H9 (cell line): ENCODE data around the gene PERM1. TPM values are rescaled to one million over a fixed set of nuclear protein-coding genes. Genes with fewer than 3 reads are reported as not detected.

Experiments used
- DNase-seq: peaks from one replicate; pipeline ENCODE4 v3.0.0-alpha.2; 2017
- H2AFZ ChIP-seq: one replicate; pipeline ENCODE4 v1.6.1; 2013; ENCODE audit warnings: mild to moderate bottlenecking, low read length, control low read depth, moderate library complexity
- H2AK5ac ChIP-seq: 2 replicates; pipeline ENCODE4 v1.6.1; 2013; ENCODE audit warnings: low read length, control low read depth, mixed read lengths; ENCODE audit not compliant: insufficient read length
- H2BK120ac ChIP-seq: one replicate; pipeline ENCODE4 v1.6.1; 2013; ENCODE audit warnings: low read depth, mild to moderate bottlenecking, low read length, control low read depth, inconsistent platforms; ENCODE audit not compliant: poor library complexity, severe bottlenecking
- H2BK12ac ChIP-seq: 2 replicates; pipeline ENCODE4 v1.6.1; 2013; ENCODE audit warnings: low read length, control low read depth, mixed read lengths, low read depth; ENCODE audit not compliant: insufficient read length
- H2BK15ac ChIP-seq: 2 replicates; pipeline ENCODE4 v1.6.1; 2013; ENCODE audit warnings: low read depth, low read length, control low read depth
- H2BK20ac ChIP-seq: one replicate; pipeline ENCODE4 v1.6.1; 2013; ENCODE audit warnings: low read depth, mild to moderate bottlenecking, low read length, control low read depth, inconsistent platforms; ENCODE audit not compliant: poor library complexity, severe bottlenecking
- H2BK5ac ChIP-seq: 2 replicates; pipeline ENCODE4 v1.6.1; 2013; ENCODE audit warnings: low read length, control low read depth, mixed read lengths; ENCODE audit not compliant: insufficient read length
- H3K14ac ChIP-seq: 2 replicates; pipeline ENCODE4 v1.6.1; 2013; ENCODE audit warnings: low read length, control low read depth; ENCODE audit not compliant: insufficient read depth
- H3K18ac ChIP-seq: 2 replicates; pipeline ENCODE4 v1.6.1; 2013; ENCODE audit warnings: low read depth, mild to moderate bottlenecking, mixed read lengths, low read length, control low read depth; ENCODE audit not compliant: insufficient read length
- H3K23ac ChIP-seq: 2 replicates; pipeline ENCODE4 v1.6.1; 2013; ENCODE audit warnings: low read length, control low read depth, mixed read lengths, low read depth; ENCODE audit not compliant: insufficient read length
- H3K23me2 ChIP-seq: 2 replicates; pipeline ENCODE4 v1.6.1; 2013; ENCODE audit warnings: low read depth, mild to moderate bottlenecking, mixed read lengths, low read length, control low read depth; ENCODE audit not compliant: insufficient read length, poor library complexity, severe bottlenecking
- H3K27ac ChIP-seq: 2 replicates; pipeline ENCODE4 v1.5.1; 2013; ENCODE audit warnings: low read length, control low read depth, mixed read lengths, low read depth; ENCODE audit not compliant: insufficient read length
- H3K27me3 ChIP-seq: 2 replicates; pipeline ENCODE4 v1.6.1; 2013; ENCODE audit warnings: low read length, control low read depth, inconsistent platforms; ENCODE audit not compliant: insufficient read depth
- H3K4ac ChIP-seq: 2 replicates; pipeline ENCODE4 v1.6.1; 2013; ENCODE audit warnings: low read depth, mild to moderate bottlenecking, control low read depth, inconsistent platforms, low read length, moderate library complexity
- H3K4me1 ChIP-seq: 2 replicates; pipeline ENCODE4 v1.6.1; 2013; ENCODE audit warnings: low read length, control low read depth, inconsistent platforms; ENCODE audit not compliant: insufficient read depth
- H3K4me2 ChIP-seq: 2 replicates; pipeline ENCODE4 v1.6.1; 2013; ENCODE audit warnings: low read length, control low read depth, mixed read lengths; ENCODE audit not compliant: insufficient read length, insufficient read depth
- H3K56ac ChIP-seq: 2 replicates; pipeline ENCODE4 v1.6.1; 2013; ENCODE audit warnings: low read depth, mild to moderate bottlenecking, mixed read lengths, low read length, control low read depth; ENCODE audit not compliant: insufficient read length
- H3K79me1 ChIP-seq: 2 replicates; pipeline ENCODE4 v1.6.1; 2013; ENCODE audit warnings: low read depth, mild to moderate bottlenecking, moderate library complexity, low read length, control low read depth, inconsistent platforms; ENCODE audit not compliant: insufficient read depth, poor library complexity, severe bottlenecking
- H3K79me2 ChIP-seq: 2 replicates; pipeline ENCODE4 v1.6.1; 2013; ENCODE audit warnings: low read length, control low read depth, inconsistent platforms; ENCODE audit not compliant: insufficient read depth
- H3K9ac ChIP-seq: 2 replicates; pipeline ENCODE4 v1.6.1; 2013; ENCODE audit warnings: low read length, control low read depth, mixed read lengths; ENCODE audit not compliant: insufficient read length; ENCODE audit errors: extremely low read depth
- H3K9me3 ChIP-seq: one replicate; pipeline ENCODE4 v1.6.1; 2013; ENCODE audit warnings: low read depth, low read length, inconsistent platforms; ENCODE audit not compliant: control insufficient read depth
- H3T11ph ChIP-seq: one replicate; pipeline ENCODE4 v1.6.1; 2013; ENCODE audit warnings: mild to moderate bottlenecking, low read length, control low read depth, inconsistent platforms
- H4K20me1 ChIP-seq: one replicate; pipeline ENCODE4 v1.6.1; 2013; ENCODE audit not compliant: control insufficient read depth, insufficient read length, insufficient read depth
- H4K5ac ChIP-seq: 2 replicates; pipeline ENCODE4 v1.6.1; 2013; ENCODE audit warnings: low read depth, mild to moderate bottlenecking, mixed read lengths, low read length, control low read depth; ENCODE audit not compliant: insufficient read length
- H4K8ac ChIP-seq: replicated peaks from 2 replicates; pipeline ENCODE4 v1.6.1; 2013; ENCODE audit warnings: low read length, control low read depth, mixed read lengths, low read depth; ENCODE audit not compliant: insufficient read length
- H4K91ac ChIP-seq: 2 replicates; pipeline ENCODE4 v1.6.1; 2013; ENCODE audit warnings: low read depth, mild to moderate bottlenecking, moderate library complexity, mixed read lengths, low read length, control low read depth; ENCODE audit not compliant: insufficient read length
- H3K27ac Mint-ChIP-seq, 3 experiments: 2 replicates in 2 of 3; 3 replicates in 1 of 3; pipeline ENCODE4 v1.8.0; 2020 to 2021; ENCODE audit warnings: mixed read lengths in 3 of 3, mild to moderate bottlenecking in 1 of 3, moderate library complexity in 1 of 3
- H3K27me3 Mint-ChIP-seq: 2 replicates; pipeline ENCODE4 v1.8.0; 2021; ENCODE audit warnings: low read depth, mild to moderate bottlenecking, moderate library complexity, mixed read lengths
- H3K36me3 Mint-ChIP-seq, 3 experiments: 2 replicates in 2 of 3; 3 replicates in 1 of 3; pipeline ENCODE4 v1.8.0; 2020 to 2021; ENCODE audit warnings: low read depth in 3 of 3, mixed read lengths in 3 of 3; ENCODE audit not compliant: insufficient read depth in 1 of 3
- H3K4me1 Mint-ChIP-seq, 2 experiments: 2 replicates each; pipeline ENCODE4 v1.8.0; 2020; ENCODE audit warnings: mixed read lengths in 2 of 2
- H3K4me3 Mint-ChIP-seq, 2 experiments: 2 replicates in 1 of 2; 3 replicates in 1 of 2; pipeline ENCODE4 v1.8.0; 2020 to 2021; ENCODE audit warnings: mild to moderate bottlenecking in 2 of 2, mixed read lengths in 2 of 2, moderate library complexity in 1 of 2
- H3K9me3 Mint-ChIP-seq, 2 experiments: 2 replicates in 1 of 2; 3 replicates in 1 of 2; pipeline ENCODE4 v1.8.0; 2020; ENCODE audit warnings: mild to moderate bottlenecking in 2 of 2, mixed read lengths in 2 of 2, moderate library complexity in 1 of 2
- CTCF ChIP-seq: fragments of 200-600 bp; sonication (generic); conservative IDR thresholded peaks from 3 replicates; pipeline ENCODE4 v1.8.0; 2021; ENCODE audit warnings: antibody characterized with exemption, mild to moderate bottlenecking
- WGBS: extraction: QIAGEN DNeasy Blood & Tissue Kit; methylation state at CpG from one replicate; pipeline ENCODE4 v1.1.7; 2013; ENCODE audit warnings: missing lambda C conversion rate, low lambda C conversion rate, mixed read lengths; ENCODE audit not compliant: insufficient read length; ENCODE audit errors: extremely low coverage; 5-methylcytosine and 5-hydroxymethylcytosine counted together
- total RNA-seq: library from RNA; stranded (reverse); gene quantifications from 2 replicates; pipeline ENCODE4 v1.2.1, GENCODE V29; 2021

Gene PERM1
- total RNA-seq, 1 experiment from 2014 or later, result not detected

GRCh38 chr1:1024149-1024770, 42.4 kb upstream of the PERM1 start:
- H2BK20ac ChIP-seq, result no peak overlapping the region
- no CpG with 5 or more reads among the region's 9 CpGs for WGBS
- TF ChIP-seq CTCF, result no peak

More at GRCh38 chr1:1024149-1024770, 42.4 kb upstream of the PERM1 start:
- H3K27ac Mint-ChIP-seq, result peak overlapping the region in 1 of 3 experiments; percentile 87; a peak in 3 of 7 replicates
- Histone ChIP-seq H3K4ac (no peak overlapping the region), H3K4me1 (peaks cover 4% of the 10 kb centered on the region; the same call in 1 of the 2 replicates), H3K23ac (no peak overlapping the region), H4K20me1 (peaks cover 3% of the 10 kb centered on the region), H2AK5ac (no peak overlapping the region), H3K79me1 (peaks cover 4% of the 10 kb centered on the region), H3K56ac (no peak overlapping the region), H4K5ac (no peak overlapping the region), H3K23me2 (peaks cover 7% of the 10 kb centered on the region), H3K9me3 (no peaks in the 10 kb centered on the region), H4K91ac (peak overlapping the region; percentile 24), H2BK12ac (no peak overlapping the region), H3K79me2 (peaks cover 2% of the 10 kb centered on the region; the same call in 1 of the 2 replicates), H2AFZ (no peak overlapping the region), H2BK15ac (no peak overlapping the region), H3K27ac (no peak overlapping the region), H4K8ac (no peak overlapping the region), H3K4me2 (no peak overlapping the region), H3K18ac (no peak overlapping the region), H3K14ac (no peak overlapping the region), H3K27me3 (no peaks in the 10 kb centered on the region), H2BK120ac (no peak overlapping the region), H3T11ph (no peak overlapping the region), H3K9ac (no peak overlapping the region), H2BK5ac (no peak overlapping the region)
- H3K4me1 Mint-ChIP-seq, result peaks cover 28 to 39% of the 10 kb centered on the region in 2 experiments
- no peak overlapping the region; a peak in 1 of 5 replicates for H3K4me3 Mint-ChIP-seq
- peaks cover 3 to 23% (median 17%) of the 10 kb centered on the region in 3 experiments; a peak in 6 of 7 replicates for H3K36me3 Mint-ChIP-seq
- no peak for DNase-seq
- no peaks in the 10 kb centered on the region; a peak in 1 of 5 replicates for H3K9me3 Mint-ChIP-seq
- H3K27me3 Mint-ChIP-seq, result peaks cover 4% of the 10 kb centered on the region
